ENCODE measurements around the gene NDUFS1. TPM values are rescaled to one million over a fixed set of nuclear protein-coding genes. Genes with fewer than 3 reads are reported as not detected.
A peak's percentile ranks its signal among the peaks of the same experiment; 100 is the strongest.
"Not testable (repeated sequence)": the region's sequence is repeated elsewhere in the genome, so short reads cannot be mapped to it uniquely, and the experiment has no call there.

The NDUFS1 gene
- 10 to 100 TPM; 73.4 to 78.0 TPM for total RNA-seq

DNA sequence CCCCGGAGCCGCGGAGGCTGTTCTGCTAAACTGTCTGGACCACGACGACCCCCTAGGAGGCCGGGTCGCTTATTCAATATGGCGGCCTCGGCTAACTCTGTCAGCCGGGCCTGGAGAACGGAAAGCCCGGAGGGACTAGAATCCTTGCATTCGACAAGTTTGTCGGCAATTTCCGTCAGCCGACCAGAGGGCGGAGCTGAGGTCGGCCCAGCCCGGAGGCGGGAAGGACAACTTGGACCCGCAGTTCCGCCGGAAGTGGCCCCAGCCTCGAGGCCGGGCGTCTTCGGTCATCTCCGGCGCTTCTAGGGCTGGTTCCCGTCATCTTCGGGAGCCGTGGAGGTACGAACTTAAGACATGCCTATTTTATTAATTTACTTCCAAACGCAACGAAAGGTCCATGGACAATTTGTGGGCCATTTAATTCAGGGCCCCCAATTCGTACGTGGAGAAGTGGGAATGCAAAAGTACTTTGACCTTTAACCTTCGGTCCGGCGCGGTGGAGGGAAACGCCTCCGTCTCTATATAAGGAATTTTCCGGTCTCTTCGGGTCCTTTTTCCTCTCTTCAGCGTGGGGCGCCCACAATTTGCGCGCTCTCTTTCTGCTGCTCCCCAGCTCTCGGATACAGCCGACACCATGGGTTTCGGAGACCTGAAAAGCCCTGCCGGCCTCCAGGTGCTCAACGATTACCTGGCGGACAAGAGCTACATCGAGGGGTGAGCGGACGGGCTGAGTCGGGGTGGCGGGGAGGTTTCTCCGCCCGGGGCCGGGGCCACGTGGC lies at the start of gene NDUFS1, which contains the start of gene EEF1B2:
Gene NDUFS1 (minus strand): TSS at position 99 of the 779 bp plus-strand sequence. CDS start 5,766 bp downstream, outside the sequence.
Gene EEF1B2 (plus strand): TSS at position 550 of the 779 bp plus-strand sequence. CDS start 85 bp downstream, at position 635.
- peaks cover 44% of the 10 kb centered on the region for H3K36me3 Mint-ChIP-seq
- peak within 1 kb of the TSS; percentile 92 for H3K4me3 Mint-ChIP-seq
- no peaks in the 10 kb centered on the region for H3K27me3 Mint-ChIP-seq
- peak; percentile 95 to 98 for ATAC-seq
- peak; percentile 97 for DNase-seq (ENCODE audit: low spot score)
- H3K4me1 Mint-ChIP-seq (ENCODE audit: low read depth in 2 of 2): peaks cover 33 to 44% of the 10 kb centered on the region in 2 donors
- H3K9me3 Mint-ChIP-seq: no peaks in the 10 kb centered on the region
- peak within 1 kb of the TSS; percentile 96 to 100 for H3K27ac Mint-ChIP-seq

DNA sequence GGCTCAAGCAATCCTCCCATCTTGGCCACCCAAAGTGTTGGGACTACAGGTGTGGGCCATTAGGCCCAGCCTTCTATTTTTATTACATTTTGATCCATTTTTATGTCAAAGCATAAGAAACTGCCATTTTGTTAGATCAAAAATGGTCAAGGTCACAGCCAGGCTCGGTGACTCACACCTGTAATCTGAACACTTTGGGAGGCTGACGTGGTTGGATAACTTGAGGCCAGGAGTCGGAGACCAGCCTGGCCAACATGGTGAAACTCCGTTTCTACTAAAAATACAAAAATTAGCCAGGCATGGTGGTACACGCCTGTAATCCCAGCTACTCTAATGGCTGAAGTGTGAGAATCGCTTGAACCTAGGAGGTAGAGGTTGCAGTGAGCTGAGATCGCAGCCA lies 49.7 kb upstream of the NDUFS1 start:
- no peak overlapping the region for H3K4me3 Mint-ChIP-seq
- no peaks in the 10 kb centered on the region for H3K9me3 Mint-ChIP-seq
- no peak overlapping the region for H3K27ac Mint-ChIP-seq
- DNase-seq (ENCODE audit: low spot score) (no peak), ATAC-seq (no peak)
- peaks cover 14 to 16% of the 10 kb centered on the region in 2 donors for H3K27me3 Mint-ChIP-seq
- no peaks in the 10 kb centered on the region for H3K36me3 Mint-ChIP-seq
- H3K4me1 Mint-ChIP-seq (ENCODE audit: low read depth in 2 of 2): no peaks in the 10 kb centered on the region

DNA sequence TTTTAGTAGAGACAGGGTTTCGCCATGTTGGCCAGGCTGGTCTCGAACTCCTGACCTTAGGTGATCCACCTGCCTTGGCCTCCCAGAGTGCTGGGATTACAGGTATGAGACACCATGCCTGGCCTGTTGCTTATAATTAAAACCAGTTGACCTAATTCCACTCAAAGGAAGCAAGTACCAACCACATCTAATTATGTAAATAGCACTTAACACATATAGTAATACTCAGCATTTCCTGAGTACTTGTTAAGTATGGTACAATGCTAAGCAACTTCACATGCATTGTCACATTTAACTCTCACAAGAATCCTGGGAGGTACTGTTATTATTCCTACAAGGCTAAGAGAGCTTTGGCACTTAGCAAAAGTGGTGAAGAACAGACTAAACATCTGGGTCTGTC lies 48.1 kb upstream of the NDUFS1 start:
- H3K4me3 Mint-ChIP-seq; H3K36me3 Mint-ChIP-seq; H3K27ac Mint-ChIP-seq; H3K9me3 Mint-ChIP-seq; DNase-seq (ENCODE audit: low spot score); H3K4me1 Mint-ChIP-seq (ENCODE audit: low read depth in 2 of 2): not testable (repeated sequence)
- ATAC-seq: peak in 1 of 2 donors; percentile 44
- H3K27me3 Mint-ChIP-seq: peaks cover 7 to 12% of the 10 kb centered on the region in 2 donors

DNA sequence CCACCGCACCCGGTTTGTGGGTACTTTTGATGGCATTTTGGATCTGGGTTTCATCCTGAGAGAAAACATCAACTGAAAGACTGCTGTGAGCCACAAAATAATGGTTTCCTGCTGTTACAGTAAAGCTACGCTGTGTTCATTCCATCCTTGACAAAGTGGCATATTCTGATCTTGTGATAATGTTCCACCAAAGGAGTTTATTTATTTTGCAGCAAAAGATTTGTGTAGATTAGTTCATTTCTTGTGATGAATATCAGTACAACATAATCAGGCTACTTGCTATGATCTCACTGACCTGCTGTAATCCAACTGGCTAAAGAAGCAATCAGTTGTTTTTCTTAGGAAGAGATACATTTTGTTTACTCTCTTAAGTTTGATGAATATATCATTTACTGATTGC lies 45.5 kb upstream of the NDUFS1 start:
- Mint-ChIP-seq H3K4me1 (ENCODE audit: low read depth in 2 of 2) (peaks cover 0 to 3% of the 10 kb centered on the region in 2 donors), H3K9me3 (no peaks in the 10 kb centered on the region), H3K27ac (no peak overlapping the region), H3K4me3 (no peak overlapping the region), H3K27me3 (peaks cover 5 to 8% of the 10 kb centered on the region in 2 donors), H3K36me3 (no peaks in the 10 kb centered on the region)
- DNase-seq (ENCODE audit: low spot score): no peak
- no peak for ATAC-seq

DNA sequence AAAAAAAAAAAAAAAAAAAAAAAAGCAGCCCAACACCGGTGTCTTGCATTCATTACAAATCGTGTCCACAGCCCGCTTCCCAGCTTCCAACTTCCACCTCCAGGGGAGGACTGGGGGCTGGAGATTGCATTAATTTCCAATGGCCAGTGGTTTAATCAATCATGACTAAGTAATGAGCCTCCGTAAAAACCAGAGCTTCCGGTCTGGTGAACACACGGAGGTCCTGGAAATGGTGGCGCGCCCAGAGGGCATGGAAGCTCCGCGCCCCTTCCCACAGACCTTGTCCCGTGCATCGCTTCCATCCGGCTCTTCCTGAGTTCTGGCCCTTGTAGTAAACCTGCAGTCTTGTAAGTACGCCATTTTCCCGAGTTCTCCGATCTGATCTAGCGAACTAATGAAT lies 44.1 kb upstream of the NDUFS1 start:
- H3K4me3 Mint-ChIP-seq: no peak overlapping the region
- H3K4me1 Mint-ChIP-seq (ENCODE audit: low read depth in 2 of 2): peaks cover 0 to 3% of the 10 kb centered on the region in 2 donors
- no peaks in the 10 kb centered on the region for H3K9me3 Mint-ChIP-seq
- H3K36me3 Mint-ChIP-seq: no peaks in the 10 kb centered on the region
- H3K27ac Mint-ChIP-seq: no peak overlapping the region
- peaks cover 8 to 13% of the 10 kb centered on the region in 2 donors for H3K27me3 Mint-ChIP-seq
- no peak for ATAC-seq
- no peak for DNase-seq (ENCODE audit: low spot score)

DNA sequence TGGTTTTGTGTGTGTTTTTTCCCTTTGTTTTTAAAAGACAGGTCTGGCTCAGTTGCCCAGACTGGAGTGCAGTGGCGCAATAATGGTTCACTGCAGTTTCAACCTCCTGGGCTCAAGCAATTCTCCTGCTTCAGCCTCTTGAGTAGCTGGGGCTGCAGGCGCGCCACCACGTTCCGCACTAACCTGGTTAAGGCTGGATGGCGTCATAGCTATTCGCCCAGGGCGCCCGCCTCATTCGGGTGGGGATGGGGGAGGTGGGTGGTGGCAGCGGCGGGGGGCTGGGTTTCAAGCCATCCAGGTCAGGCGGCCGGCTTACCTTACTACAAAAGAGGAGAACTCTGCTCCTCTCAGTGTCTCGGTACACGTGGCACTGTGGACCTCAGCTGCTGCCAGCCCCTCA lies 43.2 kb upstream of the NDUFS1 start:
- Mint-ChIP-seq H3K4me1 (ENCODE audit: low read depth in 2 of 2) (peaks cover 0 to 3% of the 10 kb centered on the region in 2 donors), H3K36me3 (no peaks in the 10 kb centered on the region), H3K4me3 (no peak overlapping the region), H3K27ac (no peak overlapping the region), H3K27me3 (peaks cover 8 to 19% of the 10 kb centered on the region in 2 donors), H3K9me3 (no peaks in the 10 kb centered on the region)
- ATAC-seq (no peak), DNase-seq (ENCODE audit: low spot score) (no peak)

DNA sequence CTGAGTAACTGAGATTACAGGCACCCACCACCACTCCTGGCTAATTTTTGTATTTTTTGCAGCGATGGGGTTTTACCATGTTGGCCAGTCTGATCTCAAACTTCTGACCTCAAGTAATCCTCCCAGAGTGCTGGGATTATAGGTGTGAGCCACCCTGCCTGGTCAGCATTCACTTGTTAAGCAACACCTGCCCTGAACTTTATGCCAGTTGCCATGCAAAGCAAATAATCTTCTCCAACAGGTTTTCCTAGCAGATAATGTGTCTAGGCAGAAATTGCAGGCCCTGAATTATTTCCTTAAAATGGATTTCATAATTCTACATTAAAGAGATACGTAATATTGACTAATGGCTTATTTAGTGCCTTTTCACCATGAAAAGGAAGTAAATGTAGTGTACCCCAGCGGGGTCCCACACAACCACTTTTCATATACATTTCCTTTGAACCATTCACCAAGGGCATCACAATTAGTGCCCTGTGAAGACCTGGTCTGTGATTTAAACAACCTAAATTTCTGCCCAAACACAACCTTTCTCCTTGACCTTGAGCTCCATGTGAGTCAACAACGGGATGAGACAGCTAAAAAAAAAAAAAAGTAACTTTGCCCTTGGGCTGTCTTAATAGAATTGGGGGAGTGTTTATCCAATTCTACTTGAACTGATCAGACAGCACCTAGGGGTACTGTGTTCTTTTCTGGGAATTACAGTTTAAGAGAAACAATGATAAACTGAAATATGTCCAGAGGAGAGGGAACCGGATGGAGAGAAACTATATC lies 42.0 kb upstream of the NDUFS1 start:
- no peaks in the 10 kb centered on the region for H3K9me3 Mint-ChIP-seq
- peaks cover 10 to 19% of the 10 kb centered on the region in 2 donors for H3K27me3 Mint-ChIP-seq
- H3K4me3 Mint-ChIP-seq: no peak overlapping the region
- H3K4me1 Mint-ChIP-seq (ENCODE audit: low read depth in 2 of 2): peaks cover 0 to 3% of the 10 kb centered on the region in 2 donors
- DNase-seq (ENCODE audit: low spot score) (no peak), ATAC-seq (no peak)
- no peaks in the 10 kb centered on the region for H3K36me3 Mint-ChIP-seq
- H3K27ac Mint-ChIP-seq: no peak overlapping the region

DNA sequence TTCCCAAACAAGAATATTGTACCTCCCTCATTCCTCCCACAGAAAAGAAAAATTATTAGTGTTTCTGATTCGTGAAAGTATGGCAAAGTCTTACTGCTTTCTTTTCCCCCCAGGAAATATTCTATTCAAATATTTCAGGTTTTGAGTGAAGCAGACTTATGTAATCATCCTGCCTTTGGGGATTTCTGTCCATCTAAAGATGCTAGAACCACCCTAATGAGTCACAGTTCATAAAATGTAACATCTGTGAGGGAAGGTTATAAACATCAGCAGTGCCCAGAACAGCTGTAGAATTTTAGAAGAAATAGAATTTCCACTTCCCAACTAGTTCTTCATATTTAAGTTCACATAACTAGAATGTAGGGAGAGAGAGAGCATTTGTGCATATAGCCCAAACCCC lies 39.4 kb upstream of the NDUFS1 start:
- H3K4me3 Mint-ChIP-seq: no peak overlapping the region
- H3K9me3 Mint-ChIP-seq: no peaks in the 10 kb centered on the region
- no peaks in the 10 kb centered on the region for H3K36me3 Mint-ChIP-seq
- ATAC-seq (no peak), DNase-seq (ENCODE audit: low spot score) (no peak)
- peaks cover 0 to 2% of the 10 kb centered on the region in 2 donors for H3K4me1 Mint-ChIP-seq (ENCODE audit: low read depth in 2 of 2)
- no peak overlapping the region for H3K27ac Mint-ChIP-seq
- H3K27me3 Mint-ChIP-seq: peaks cover 16 to 17% of the 10 kb centered on the region in 2 donors

DNA sequence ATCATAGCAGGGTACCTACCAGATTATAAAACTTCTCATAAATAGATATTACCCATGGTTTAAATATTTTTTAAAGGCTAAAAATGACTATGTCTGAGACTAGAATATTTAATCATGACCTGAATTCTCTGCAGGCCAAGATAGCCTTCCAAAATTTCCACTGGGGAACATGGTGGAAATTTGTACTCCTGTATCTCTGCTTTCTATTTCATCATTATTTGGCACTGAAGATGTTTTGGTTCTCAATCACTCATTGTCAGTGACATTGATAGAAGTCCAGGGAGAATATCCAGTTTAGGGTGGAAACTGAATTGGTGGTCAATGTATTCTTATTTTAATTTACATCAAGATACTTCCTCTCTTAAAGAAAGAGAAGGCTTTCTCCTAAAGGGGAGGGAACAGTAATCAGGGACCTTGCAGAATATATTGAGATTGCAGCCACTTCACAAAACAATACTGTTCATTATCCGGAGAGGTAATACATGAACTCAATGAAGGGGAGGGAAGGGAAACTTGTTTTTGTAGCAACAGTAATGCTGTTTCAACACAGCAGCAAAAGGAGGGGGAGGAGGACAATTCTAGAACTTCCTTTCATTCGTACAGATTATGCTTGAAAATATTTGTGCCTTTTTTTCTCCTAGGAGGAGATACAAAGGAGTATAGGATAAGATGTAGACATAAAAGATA lies 34.6 kb upstream of the NDUFS1 start:
- Mint-ChIP-seq H3K27ac (no peak overlapping the region), H3K4me3 (no peak overlapping the region), H3K9me3 (no peaks in the 10 kb centered on the region), H3K36me3 (no peaks in the 10 kb centered on the region), H3K4me1 (ENCODE audit: low read depth in 2 of 2) (no peaks in the 10 kb centered on the region), H3K27me3 (peaks cover 23 to 29% of the 10 kb centered on the region in 2 donors)
- DNase-seq (ENCODE audit: low spot score) (no peak), ATAC-seq (no peak)

DNA sequence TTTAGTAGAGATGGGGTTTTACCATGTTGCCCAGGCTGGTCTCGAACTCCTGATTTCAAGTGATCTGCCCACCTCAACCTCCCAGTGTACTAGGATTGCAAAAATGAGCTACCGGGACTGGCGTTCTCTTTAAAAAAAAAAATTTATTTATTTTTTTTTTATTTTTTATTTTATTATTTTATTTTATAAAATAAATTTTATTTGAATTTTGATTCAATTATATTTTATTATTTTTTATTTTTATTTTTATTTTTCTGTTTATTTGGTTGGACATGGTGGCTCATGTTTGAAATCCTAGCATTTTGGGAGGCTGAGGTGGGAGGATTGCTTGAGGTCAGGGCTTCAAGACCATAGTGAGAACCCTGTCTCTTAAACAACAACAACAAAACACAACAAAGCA lies 32.9 kb upstream of the NDUFS1 start:
- Mint-ChIP-seq H3K4me1 (ENCODE audit: low read depth in 2 of 2) (no peaks in the 10 kb centered on the region), H3K27me3 (peaks cover 22 to 26% of the 10 kb centered on the region in 2 donors), H3K27ac (no peak overlapping the region), H3K36me3 (no peaks in the 10 kb centered on the region), H3K4me3 (no peak overlapping the region), H3K9me3 (no peaks in the 10 kb centered on the region)
- no peak for ATAC-seq
- DNase-seq (ENCODE audit: low spot score): no peak

DNA sequence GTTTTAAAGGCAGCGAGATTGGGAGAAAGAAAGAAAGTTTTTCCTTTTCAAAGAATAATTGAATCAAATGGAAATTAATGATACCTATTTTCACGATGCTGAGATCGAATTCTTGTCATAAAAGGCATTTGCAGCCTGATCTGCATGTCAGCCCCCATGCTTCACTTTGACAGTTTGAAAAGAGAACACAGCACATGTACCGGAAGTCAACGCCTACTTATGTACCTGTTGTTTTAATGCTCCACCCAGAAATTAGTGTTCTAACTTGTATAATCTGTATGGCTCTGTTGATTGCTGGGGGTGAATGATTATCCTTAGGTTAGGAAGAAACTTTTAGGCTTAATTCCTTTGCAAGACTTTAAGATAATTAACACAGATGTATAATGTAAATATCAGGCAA lies 31.4 kb upstream of the NDUFS1 start:
- DNase-seq (ENCODE audit: low spot score) (no peak), ATAC-seq (no peak)
- no peak overlapping the region for H3K4me3 Mint-ChIP-seq

DNA sequence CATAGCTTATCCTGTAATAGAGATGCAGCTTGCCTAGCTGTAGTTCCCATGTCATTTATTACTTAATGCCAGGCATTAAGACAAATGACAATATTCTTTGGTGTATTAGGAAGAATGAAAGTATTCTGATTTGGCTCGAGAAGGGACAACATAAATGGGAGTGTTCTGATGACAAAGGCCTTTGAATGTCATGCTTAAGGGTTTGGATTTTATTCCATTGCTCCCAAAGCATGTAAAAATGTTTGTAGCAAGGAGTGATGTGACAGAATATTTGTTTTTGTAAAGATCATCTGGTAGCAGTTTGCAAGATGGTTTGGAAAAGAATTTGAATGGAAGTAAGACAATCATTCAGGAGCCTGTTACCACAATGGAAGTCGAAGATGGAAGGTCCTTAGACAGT lies 30.9 kb upstream of the NDUFS1 start:
- Mint-ChIP-seq H3K27me3 (peaks cover 24 to 31% of the 10 kb centered on the region in 2 donors), H3K4me1 (ENCODE audit: low read depth in 2 of 2) (no peaks in the 10 kb centered on the region), H3K4me3 (no peak overlapping the region), H3K9me3 (no peaks in the 10 kb centered on the region), H3K36me3 (no peaks in the 10 kb centered on the region), H3K27ac (no peak overlapping the region)
- ATAC-seq (no peak), DNase-seq (ENCODE audit: low spot score) (no peak)

More for the DNA sequence above, 31.4 kb upstream of the NDUFS1 start:
- Mint-ChIP-seq H3K4me1 (ENCODE audit: low read depth in 2 of 2) (no peaks in the 10 kb centered on the region), H3K9me3 (no peaks in the 10 kb centered on the region), H3K27ac (no peak overlapping the region), H3K27me3 (peaks cover 22 to 27% of the 10 kb centered on the region in 2 donors), H3K36me3 (no peaks in the 10 kb centered on the region)

DNA sequence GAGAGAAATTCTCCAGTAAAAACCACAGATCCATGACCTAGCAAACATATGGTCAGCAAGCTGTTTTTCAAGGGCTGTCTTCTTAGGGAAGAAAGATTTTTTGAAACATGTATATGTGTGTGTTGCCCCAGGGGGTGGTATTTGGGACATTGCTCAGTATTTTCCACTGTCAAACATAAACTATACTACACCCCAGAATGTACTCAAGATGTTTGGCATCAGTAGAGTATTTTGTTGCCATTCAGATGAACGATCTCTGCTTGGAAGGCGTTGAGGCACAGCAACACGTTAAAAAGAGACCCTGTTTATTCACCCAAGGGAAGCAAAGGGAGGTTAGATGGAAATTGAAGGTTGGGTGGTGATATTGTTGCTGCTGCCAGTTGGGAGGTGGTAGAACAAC lies 30.4 kb upstream of the NDUFS1 start:
- H3K4me3 Mint-ChIP-seq: no peak overlapping the region
- H3K27ac Mint-ChIP-seq: no peak overlapping the region
- no peaks in the 10 kb centered on the region for H3K36me3 Mint-ChIP-seq
- H3K27me3 Mint-ChIP-seq: peaks cover 26 to 29% of the 10 kb centered on the region in 2 donors
- no peaks in the 10 kb centered on the region for H3K9me3 Mint-ChIP-seq
- ATAC-seq (no peak), DNase-seq (ENCODE audit: low spot score) (no peak)
- no peaks in the 10 kb centered on the region for H3K4me1 Mint-ChIP-seq (ENCODE audit: low read depth in 2 of 2)
